ENCODE results near the gene PPP2CA. TPM values are rescaled to one million over a fixed set of nuclear protein-coding genes. Genes with fewer than 3 reads are reported as not detected.
"Not testable (repeated sequence)": the region's sequence is repeated elsewhere in the genome, so short reads cannot be mapped to it uniquely, and the experiment has no call there.

Gene PPP2CA
- polyA plus RNA-seq, 2 donors: 41.5 to 102 TPM

GRCh38 chr5:134226441-134227192 lies 744 bp upstream of the PPP2CA start:
- WGBS, 2 donors: 3 to 4% methylated on average over 51 of the region's 51 CpGs
- H3K27ac ChIP-seq (ENCODE audit: low read depth in 2 of 2, low read length in 1 of 2): peak overlapping the region; percentile 99 to 100
- no peaks in the 10 kb centered on the region for H3K9me3 ChIP-seq (ENCODE audit: control insufficient read depth in 2 of 2, insufficient read depth in 1 of 2, low read depth in 1 of 2, low read length in 1 of 2)
- peaks cover 0 to 4% of the 10 kb centered on the region in 2 donors for H3K4me1 ChIP-seq (ENCODE audit: control insufficient read depth in 2 of 2, insufficient read depth in 2 of 2, low read length in 1 of 2)
- no peaks in the 10 kb centered on the region for H3K27me3 ChIP-seq (ENCODE audit: control insufficient read depth in 1 of 2, insufficient read depth in 2 of 2, low read length in 2 of 2)
- peak overlapping the region; percentile 93 to 97 for H3K4me3 ChIP-seq (ENCODE audit: low read depth in 1 of 2, low read length in 2 of 2)
- H3K36me3 ChIP-seq (ENCODE audit: control insufficient read depth in 2 of 2, insufficient read depth in 2 of 2, low read length in 1 of 2): no peaks in the 10 kb centered on the region

GRCh38 chr5:134224888-134225779 lies 739 bp downstream of the PPP2CA start:
- Histone ChIP-seq H3K27ac (ENCODE audit: low read depth in 2 of 2, low read length in 1 of 2) (peak overlapping the region; percentile 99 to 100), H3K4me3 (ENCODE audit: low read depth in 1 of 2, low read length in 2 of 2) (peak overlapping the region; percentile 93 to 97), H3K27me3 (ENCODE audit: control insufficient read depth in 1 of 2, insufficient read depth in 2 of 2, low read length in 2 of 2) (no peaks in the 10 kb centered on the region), H3K4me1 (ENCODE audit: control insufficient read depth in 2 of 2, insufficient read depth in 2 of 2, low read length in 1 of 2) (peaks cover 0 to 4% of the 10 kb centered on the region in 2 donors), H3K9me3 (ENCODE audit: control insufficient read depth in 2 of 2, insufficient read depth in 1 of 2, low read depth in 1 of 2, low read length in 1 of 2) (no peaks in the 10 kb centered on the region), H3K36me3 (ENCODE audit: control insufficient read depth in 2 of 2, insufficient read depth in 2 of 2, low read length in 1 of 2) (peaks cover 0 to 4% of the 10 kb centered on the region in 2 donors)
- 0% methylated on average over 48 to 49 of the region's 49 CpGs for WGBS, 2 donors

GRCh38 chr5:134223406-134224248 lies 2.2 kb downstream of the PPP2CA start:
- Histone ChIP-seq H3K9me3 (ENCODE audit: control insufficient read depth in 2 of 2, insufficient read depth in 1 of 2, low read depth in 1 of 2, low read length in 1 of 2) (no peaks in the 10 kb centered on the region), H3K36me3 (ENCODE audit: control insufficient read depth in 2 of 2, insufficient read depth in 2 of 2, low read length in 1 of 2) (peaks cover 0 to 4% of the 10 kb centered on the region in 2 donors), H3K4me3 (ENCODE audit: low read depth in 1 of 2, low read length in 2 of 2) (peak overlapping the region in 1 of 2 donors; percentile 93), H3K4me1 (ENCODE audit: control insufficient read depth in 2 of 2, insufficient read depth in 2 of 2, low read length in 1 of 2) (peaks cover 0 to 8% of the 10 kb centered on the region in 2 donors), H3K27me3 (ENCODE audit: control insufficient read depth in 1 of 2, insufficient read depth in 2 of 2, low read length in 2 of 2) (no peaks in the 10 kb centered on the region), H3K27ac (ENCODE audit: low read depth in 2 of 2, low read length in 1 of 2) (no peak overlapping the region)
- WGBS, 2 donors: 28 to 29% methylated on average over 9 of the region's 9 CpGs

DNA sequence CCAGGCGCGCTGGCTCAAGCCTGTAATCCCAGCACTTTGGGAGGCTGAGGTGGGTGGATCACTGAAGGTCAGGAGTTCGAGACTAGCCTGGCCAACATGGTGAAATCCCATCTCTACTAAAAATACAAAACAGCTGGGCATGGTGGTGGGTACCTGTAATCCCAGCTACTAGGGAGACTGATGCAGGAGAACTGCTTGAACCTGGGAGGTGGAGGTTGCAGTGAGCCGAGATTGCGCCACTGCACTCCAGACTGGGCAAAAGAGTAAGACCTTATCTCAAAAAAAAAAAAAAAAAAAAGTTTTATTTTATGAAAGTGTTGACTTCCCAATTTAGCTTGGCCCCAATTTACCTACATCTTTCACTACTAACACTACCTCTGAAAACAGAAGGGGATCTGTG lies 4.2 kb downstream of the PPP2CA start:
- 89 to 92% methylated on average over 5 of the region's 5 CpGs for WGBS, 2 donors
- H3K36me3 ChIP-seq (ENCODE audit: control insufficient read depth in 2 of 2, insufficient read depth in 2 of 2, low read length in 1 of 2); H3K4me3 ChIP-seq (ENCODE audit: low read depth in 1 of 2, low read length in 2 of 2); H3K27ac ChIP-seq (ENCODE audit: low read depth in 2 of 2, low read length in 1 of 2); H3K9me3 ChIP-seq (ENCODE audit: control insufficient read depth in 2 of 2, insufficient read depth in 1 of 2, low read depth in 1 of 2, low read length in 1 of 2); H3K27me3 ChIP-seq (ENCODE audit: control insufficient read depth in 1 of 2, insufficient read depth in 2 of 2, low read length in 2 of 2); H3K4me1 ChIP-seq (ENCODE audit: control insufficient read depth in 2 of 2, insufficient read depth in 2 of 2, low read length in 1 of 2): not testable (repeated sequence)

- H3K36me3 ChIP-seq (ENCODE audit: control insufficient read depth in 2 of 2, insufficient read depth in 2 of 2, low read length in 1 of 2): peaks cover 0 to 2% of the 10 kb centered on the region in 2 donors
- H3K27ac ChIP-seq (ENCODE audit: low read depth in 2 of 2, low read length in 1 of 2): no peak overlapping the region
- H3K4me3 ChIP-seq (ENCODE audit: low read depth in 1 of 2, low read length in 2 of 2): no peak overlapping the region
- WGBS, 2 donors: 66 to 75% methylated on average over 2 of the region's 2 CpGs
- H3K9me3 ChIP-seq (ENCODE audit: control insufficient read depth in 2 of 2, insufficient read depth in 1 of 2, low read depth in 1 of 2, low read length in 1 of 2): no peaks in the 10 kb centered on the region
- peaks cover 0 to 4% of the 10 kb centered on the region in 2 donors for H3K4me1 ChIP-seq (ENCODE audit: control insufficient read depth in 2 of 2, insufficient read depth in 2 of 2, low read length in 1 of 2)
- H3K27me3 ChIP-seq (ENCODE audit: control insufficient read depth in 1 of 2, insufficient read depth in 2 of 2, low read length in 2 of 2): no peaks in the 10 kb centered on the region
Measured at GRCh38 chr5:134215757-134216156, 10.1 kb downstream of the PPP2CA start.

GRCh38 chr5:134211263-134212031 lies 14.4 kb downstream of the PPP2CA start:
- H3K4me1 ChIP-seq (ENCODE audit: control insufficient read depth in 2 of 2, insufficient read depth in 2 of 2, low read length in 1 of 2); H3K9me3 ChIP-seq (ENCODE audit: control insufficient read depth in 2 of 2, insufficient read depth in 1 of 2, low read depth in 1 of 2, low read length in 1 of 2); H3K36me3 ChIP-seq (ENCODE audit: control insufficient read depth in 2 of 2, insufficient read depth in 2 of 2, low read length in 1 of 2); H3K4me3 ChIP-seq (ENCODE audit: low read depth in 1 of 2, low read length in 2 of 2); H3K27ac ChIP-seq (ENCODE audit: low read depth in 2 of 2, low read length in 1 of 2); H3K27me3 ChIP-seq (ENCODE audit: control insufficient read depth in 1 of 2, insufficient read depth in 2 of 2, low read length in 2 of 2): not testable (repeated sequence)
- 61 to 66% methylated on average over 14 of the region's 14 CpGs for WGBS, 2 donors

- no peak overlapping the region for H3K27ac ChIP-seq (ENCODE audit: low read depth in 2 of 2, low read length in 1 of 2)
- H3K4me3 ChIP-seq (ENCODE audit: low read depth in 1 of 2, low read length in 2 of 2): no peak overlapping the region
- H3K4me1 ChIP-seq (ENCODE audit: control insufficient read depth in 2 of 2, insufficient read depth in 2 of 2, low read length in 1 of 2): no peaks in the 10 kb centered on the region
- no peaks in the 10 kb centered on the region for H3K27me3 ChIP-seq (ENCODE audit: control insufficient read depth in 1 of 2, insufficient read depth in 2 of 2, low read length in 2 of 2)
- H3K9me3 ChIP-seq (ENCODE audit: control insufficient read depth in 2 of 2, insufficient read depth in 1 of 2, low read depth in 1 of 2, low read length in 1 of 2): no peaks in the 10 kb centered on the region
- H3K36me3 ChIP-seq (ENCODE audit: control insufficient read depth in 2 of 2, insufficient read depth in 2 of 2, low read length in 1 of 2): no peaks in the 10 kb centered on the region
- WGBS, 2 donors: 73 to 74% methylated on average over 14 of the region's 14 CpGs
Measured at GRCh38 chr5:134209477-134210245, 16.2 kb downstream of the PPP2CA start.

DNA sequence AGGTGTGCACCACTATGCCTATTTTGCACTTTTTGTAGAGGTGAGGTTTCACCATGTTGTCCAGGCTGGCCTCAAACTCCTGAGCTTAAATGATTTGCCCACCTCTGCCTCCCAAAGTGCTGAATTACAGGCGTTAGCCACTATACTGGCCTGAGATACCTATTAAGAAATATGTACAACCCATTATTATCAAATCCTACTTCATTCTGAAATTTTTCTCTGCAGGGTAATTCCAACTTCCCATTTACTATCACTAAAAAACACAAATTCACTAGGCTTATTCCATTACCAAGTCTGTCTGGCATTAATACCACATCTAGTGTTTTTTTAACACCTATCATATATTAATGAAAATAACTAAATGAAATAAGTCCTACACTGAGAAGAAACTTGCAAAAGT lies 18.2 kb downstream of the PPP2CA start:
- no peak overlapping the region for H3K27ac ChIP-seq (ENCODE audit: low read depth in 2 of 2, low read length in 1 of 2)
- H3K4me3 ChIP-seq (ENCODE audit: low read depth in 1 of 2, low read length in 2 of 2): no peak overlapping the region
- no peaks in the 10 kb centered on the region for H3K9me3 ChIP-seq (ENCODE audit: control insufficient read depth in 2 of 2, insufficient read depth in 1 of 2, low read depth in 1 of 2, low read length in 1 of 2)
- 71 to 85% methylated on average over 1 of the region's 1 CpG for WGBS, 2 donors
- H3K4me1 ChIP-seq (ENCODE audit: control insufficient read depth in 2 of 2, insufficient read depth in 2 of 2, low read length in 1 of 2): no peaks in the 10 kb centered on the region
- no peaks in the 10 kb centered on the region for H3K27me3 ChIP-seq (ENCODE audit: control insufficient read depth in 1 of 2, insufficient read depth in 2 of 2, low read length in 2 of 2)
- H3K36me3 ChIP-seq (ENCODE audit: control insufficient read depth in 2 of 2, insufficient read depth in 2 of 2, low read length in 1 of 2): peaks cover 0 to 5% of the 10 kb centered on the region in 2 donors

Measured in esophagus (tissue), 2 donors.